ENCODE measurements around the gene ARHGAP42. TPM values are rescaled to one million over a fixed set of nuclear protein-coding genes. Genes with fewer than 3 reads are reported as not detected.

ARHGAP42 gene
- total and polyA plus RNA-seq, 2 of the 13 experiments (the other 11 are each of a cell fraction or from before 2014, with no cell fraction given), result 2.5 to 4.3 TPM

DNA sequence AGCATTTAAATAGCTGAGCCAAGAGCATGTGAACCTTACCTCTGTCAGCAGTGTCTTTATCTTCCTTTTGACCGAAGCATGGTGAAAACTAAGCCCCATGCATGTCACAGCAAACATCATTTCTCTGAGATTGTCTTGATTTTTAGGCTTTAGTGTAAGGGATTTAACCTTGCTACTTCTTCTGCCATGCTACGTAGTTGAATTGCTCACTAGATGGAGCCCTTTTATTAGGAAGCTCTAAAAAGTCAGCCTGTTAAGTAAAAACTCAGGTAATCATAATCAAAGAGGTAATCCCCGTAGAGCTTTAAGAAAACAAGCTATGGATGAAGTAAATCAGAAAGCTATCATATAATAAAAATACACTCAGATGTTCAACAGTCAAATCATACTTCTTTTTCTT lies 293.1 kb downstream of the ARHGAP42 start:
- ATAC-seq, result no peak
- no peak overlapping the region for H3K4me2 ChIP-seq (ENCODE audit: low read depth, low read length)
- FAIRE-seq, result no peak

More for the DNA sequence above, 293.1 kb downstream of the ARHGAP42 start:
- Histone ChIP-seq H3K36me3 (replicated peaks in 1 of 2; ENCODE audit: control insufficient read depth in 1 of 2, insufficient read depth in 2 of 2, low read length in 2 of 2) (0 out of 5 replicates have a peak, but pooled peaks cover 0 to 2% of the 10 kb centered on the region in 2 experiments), H3K4me1 (ENCODE audit: insufficient read depth, low read length) (no peaks in the 10 kb centered on the region), H4K20me1 (ENCODE audit: insufficient read depth, low read length) (no peaks in the 10 kb centered on the region), H3K4me3 (replicated peaks in 1 of 3; ENCODE audit: insufficient read depth in 1 of 3, low read depth in 2 of 3, low read length in 3 of 3) (no peak overlapping the region), H2AFZ (ENCODE audit: low read length) (no peak overlapping the region), H3K27me3 (ENCODE audit: control insufficient read depth in 1 of 2, insufficient read depth in 2 of 2, low read length in 2 of 2) (no peaks in the 10 kb centered on the region), H3K27ac (ENCODE audit: extremely low read length, insufficient read depth, low read length) (no peak overlapping the region), H3K9ac (ENCODE audit: insufficient read depth, low read depth, low read length) (no peak overlapping the region), H3K9me3 (ENCODE audit: low read length) (no peaks in the 10 kb centered on the region), H3K79me2 (ENCODE audit: insufficient read depth, low read length) (no peaks in the 10 kb centered on the region)
- peak; percentile 3 for DNase-seq (ENCODE audit: low spot score)
- WGBS (ENCODE audit: low lambda C conversion rate), result 79% methylated on average over 3 of the region's 3 CpGs
- in situ Hi-C loops (cut with HindIII; ENCODE audit: extremely low pct_ligation_motif_present, low pct_unique_long_range_greater_than_20kb), result no loop called here
- intact Hi-C loops (cut with micrococcal nuclease; ENCODE audit: unreplicated experiment), result loop anchor here (10.0 kb wide), 1 partner anchor 865 kb away; no protein-coding TSS in a partner anchor
- CTCF ChIA-PET (ENCODE audit: low intra/inter-chr PET ratio, low total read pairs), result no interaction called here
- no TSS peak for BruUV-seq (replicated peaks)
- POLR2A ChIA-PET, result no interaction called here
- TF ChIP-seq TMF1 (CRISPR knock-in tag; IDR thresholded peaks at IDR 0.05; ENCODE audit: low read depth) (no peak), GABPB1 (CRISPR knock-in tag; IDR thresholded peaks at IDR 0.05) (no peak), HOXA3 (CRISPR knock-in tag; IDR thresholded peaks at IDR 0.05) (no peak), ZNF841 (CRISPR knock-in tag; IDR thresholded peaks at IDR 0.05; ENCODE audit: borderline replicate concordance) (no peak), FIP1L1 (IDR thresholded peaks at IDR 0.05; ENCODE audit: borderline replicate concordance, insufficient read depth, low read depth, low read length) (no peak), STAG1 (CRISPR knock-in tag; IDR thresholded peaks at IDR 0.05) (peak; percentile 29; the same call in 1 of the 2 replicates), HNRNPK (IDR thresholded peaks at IDR 0.05; ENCODE audit: low read depth, low read length, poor library complexity, severe bottlenecking) (no peak)
- TF ChIP-seq, protein P1, sequence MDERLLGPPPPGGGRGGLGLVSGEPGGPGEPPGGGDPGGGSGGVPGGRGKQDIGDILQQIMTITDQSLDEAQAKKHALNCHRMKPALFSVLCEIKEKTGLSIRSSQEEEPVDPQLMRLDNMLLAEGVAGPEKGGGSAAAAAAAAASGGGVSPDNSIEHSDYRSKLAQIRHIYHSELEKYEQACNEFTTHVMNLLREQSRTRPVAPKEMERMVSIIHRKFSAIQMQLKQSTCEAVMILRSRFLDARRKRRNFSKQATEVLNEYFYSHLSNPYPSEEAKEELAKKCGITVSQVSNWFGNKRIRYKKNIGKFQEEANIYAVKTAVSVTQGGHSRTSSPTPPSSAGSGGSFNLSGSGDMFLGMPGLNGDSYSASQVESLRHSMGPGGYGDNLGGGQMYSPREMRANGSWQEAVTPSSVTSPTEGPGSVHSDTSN (CRISPR knock-in tag; IDR thresholded peaks at IDR 0.05), result no peak
- TF ChIP-seq, protein P2, sequence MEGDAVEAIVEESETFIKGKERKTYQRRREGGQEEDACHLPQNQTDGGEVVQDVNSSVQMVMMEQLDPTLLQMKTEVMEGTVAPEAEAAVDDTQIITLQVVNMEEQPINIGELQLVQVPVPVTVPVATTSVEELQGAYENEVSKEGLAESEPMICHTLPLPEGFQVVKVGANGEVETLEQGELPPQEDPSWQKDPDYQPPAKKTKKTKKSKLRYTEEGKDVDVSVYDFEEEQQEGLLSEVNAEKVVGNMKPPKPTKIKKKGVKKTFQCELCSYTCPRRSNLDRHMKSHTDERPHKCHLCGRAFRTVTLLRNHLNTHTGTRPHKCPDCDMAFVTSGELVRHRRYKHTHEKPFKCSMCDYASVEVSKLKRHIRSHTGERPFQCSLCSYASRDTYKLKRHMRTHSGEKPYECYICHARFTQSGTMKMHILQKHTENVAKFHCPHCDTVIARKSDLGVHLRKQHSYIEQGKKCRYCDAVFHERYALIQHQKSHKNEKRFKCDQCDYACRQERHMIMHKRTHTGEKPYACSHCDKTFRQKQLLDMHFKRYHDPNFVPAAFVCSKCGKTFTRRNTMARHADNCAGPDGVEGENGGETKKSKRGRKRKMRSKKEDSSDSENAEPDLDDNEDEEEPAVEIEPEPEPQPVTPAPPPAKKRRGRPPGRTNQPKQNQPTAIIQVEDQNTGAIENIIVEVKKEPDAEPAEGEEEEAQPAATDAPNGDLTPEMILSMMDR (CRISPR knock-in tag; IDR thresholded peaks at IDR 0.05), result 0 out of 2 replicates have a peak, but pooled peaks have one; percentile 20
- TF ChIP-seq, protein P3, sequence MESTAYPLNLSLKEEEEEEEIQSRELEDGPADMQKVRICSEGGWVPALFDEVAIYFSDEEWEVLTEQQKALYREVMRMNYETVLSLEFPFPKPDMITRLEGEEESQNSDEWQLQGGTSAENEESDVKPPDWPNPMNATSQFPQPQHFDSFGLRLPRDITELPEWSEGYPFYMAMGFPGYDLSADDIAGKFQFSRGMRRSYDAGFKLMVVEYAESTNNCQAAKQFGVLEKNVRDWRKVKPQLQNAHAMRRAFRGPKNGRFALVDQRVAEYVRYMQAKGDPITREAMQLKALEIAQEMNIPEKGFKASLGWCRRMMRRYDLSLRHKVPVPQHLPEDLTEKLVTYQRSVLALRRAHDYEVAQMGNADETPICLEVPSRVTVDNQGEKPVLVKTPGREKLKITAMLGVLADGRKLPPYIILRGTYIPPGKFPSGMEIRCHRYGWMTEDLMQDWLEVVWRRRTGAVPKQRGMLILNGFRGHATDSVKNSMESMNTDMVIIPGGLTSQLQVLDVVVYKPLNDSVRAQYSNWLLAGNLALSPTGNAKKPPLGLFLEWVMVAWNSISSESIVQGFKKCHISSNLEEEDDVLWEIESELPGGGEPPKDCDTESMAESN (CRISPR knock-in tag; conservative IDR thresholded peaks at IDR 0.05), result no peak

Measured in HepG2 (cell line).